Ecto neural progenitor cell (in vitro differentiated cells): ENCODE data around the gene USP54.
"Not testable (repeated sequence)": the region's sequence is repeated elsewhere in the genome, so short reads cannot be mapped to it uniquely, and the experiment has no call there.

ENCODE experiments used
- DNase-seq: peaks from one replicate; pipeline ENCODE4 v3.0.0-alpha.2; 2018; ENCODE audit warnings: low spot score

The USP54 gene

DNA sequence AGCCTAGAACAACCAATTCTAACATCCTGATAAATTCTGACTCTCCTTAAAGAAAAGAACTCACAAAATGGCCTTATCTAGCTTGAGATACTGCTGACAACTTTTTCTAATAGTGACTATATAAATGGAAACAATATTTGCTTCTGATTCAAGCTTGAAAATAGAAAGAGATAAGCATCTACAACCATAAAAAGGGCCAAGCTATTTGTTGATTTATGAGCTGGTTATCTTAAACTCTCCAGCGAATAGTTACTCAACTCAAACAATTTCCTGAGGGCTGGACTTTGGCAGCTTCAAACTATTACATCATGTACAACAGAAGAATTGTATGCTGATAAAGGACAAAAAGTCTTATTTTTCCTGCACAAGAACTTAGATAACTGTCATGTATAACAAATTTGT, 4.6 kb downstream of the USP54 start:
- no peak for DNase-seq

DNA sequence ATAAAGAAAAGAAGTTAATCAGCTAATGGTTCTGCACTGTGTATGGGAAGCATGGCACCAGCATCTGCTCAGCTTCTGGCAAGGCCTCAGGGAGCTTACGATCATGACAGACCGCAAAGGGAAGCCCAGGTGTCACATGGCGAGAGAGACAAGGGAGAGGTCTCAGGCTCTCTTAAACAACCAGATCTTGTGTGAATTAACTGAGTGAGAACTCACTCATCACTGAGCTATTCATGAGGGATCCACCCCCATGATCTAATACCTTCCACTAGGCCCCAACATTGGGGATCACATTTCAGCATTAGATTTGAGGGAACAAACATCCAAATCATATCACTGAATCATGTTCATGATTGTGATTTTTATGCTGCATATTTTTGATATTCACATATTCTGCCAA, 5.8 kb downstream of the USP54 start:
- DNase-seq, result no peak

DNA sequence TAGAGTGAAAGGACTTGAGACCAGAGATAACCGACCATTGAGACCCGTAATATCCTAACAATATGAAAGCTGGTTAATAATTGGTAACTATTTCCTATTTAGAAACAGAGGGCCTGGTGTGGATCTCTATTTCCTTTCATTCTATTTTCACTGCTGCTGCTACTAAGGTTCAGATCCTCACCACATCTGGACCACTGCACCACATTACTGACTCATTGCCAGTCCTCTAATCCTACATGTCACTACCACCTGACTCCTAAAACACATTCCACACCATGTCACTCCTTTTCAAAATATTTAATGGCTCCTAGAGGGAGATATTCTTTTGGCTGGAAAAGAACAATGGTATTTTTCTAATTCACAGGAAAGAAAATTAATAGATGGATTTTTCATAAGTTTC, 6.4 kb downstream of the USP54 start:
- DNase-seq, result no peak

DNA sequence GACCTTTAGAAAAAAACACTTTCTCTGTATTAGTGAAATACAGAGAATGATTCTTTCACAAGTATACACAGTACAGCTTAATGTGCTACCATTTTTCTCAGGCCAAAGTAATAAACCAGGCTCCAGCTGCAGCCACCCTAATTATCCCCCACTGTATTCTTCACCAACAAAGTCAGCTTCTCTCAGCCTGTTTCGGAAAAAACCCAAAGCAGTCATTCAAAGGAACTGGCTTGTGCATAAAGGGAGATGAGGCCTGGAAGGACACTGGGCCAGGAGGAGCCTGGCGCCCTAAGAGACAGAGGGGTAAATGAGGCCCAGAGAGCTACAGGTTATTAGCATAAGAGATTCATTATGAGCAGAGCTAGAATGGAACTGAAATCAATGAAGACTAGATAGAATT, 9.2 kb downstream of the USP54 start:
- DNase-seq, result no peak

DNA sequence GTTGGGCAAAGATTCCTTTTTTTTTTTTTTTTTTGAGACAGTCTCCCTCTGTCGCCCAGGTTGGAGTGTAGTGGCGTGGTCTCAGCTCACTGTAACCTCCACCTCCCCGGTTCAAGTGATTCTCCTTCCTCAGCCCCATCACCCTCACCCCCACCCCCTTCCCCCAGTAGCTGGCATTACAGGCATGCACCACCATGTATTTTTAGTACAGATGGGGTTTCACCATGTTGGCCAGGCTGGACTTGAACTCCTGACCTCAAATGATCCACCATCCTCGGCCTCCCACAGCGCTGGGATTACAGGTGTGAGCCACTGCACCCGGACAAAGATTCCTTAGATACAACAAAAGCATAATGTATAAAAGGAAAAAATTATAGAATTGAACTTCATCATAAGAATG, 12.2 kb downstream of the USP54 start:
- not testable (repeated sequence) for DNase-seq

DNA sequence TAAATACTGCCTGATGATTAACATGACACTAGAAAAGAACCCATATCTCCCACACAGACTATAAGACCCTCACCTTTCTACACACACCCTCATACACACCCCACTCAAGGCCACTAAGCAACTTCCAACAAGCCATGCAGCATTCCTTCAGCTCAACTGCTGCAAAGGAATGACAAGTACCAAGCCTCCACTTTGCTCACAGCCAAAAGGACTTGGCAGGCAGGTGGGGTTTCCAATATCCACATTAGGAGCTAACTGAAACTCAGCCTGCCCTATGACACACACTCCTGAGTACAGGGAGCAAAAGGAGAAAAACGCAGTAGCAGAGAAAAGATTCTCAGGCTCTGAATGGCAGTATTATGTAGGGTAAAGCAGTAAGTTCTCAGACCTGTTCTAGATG, 13.4 kb downstream of the USP54 start:
- DNase-seq, result no peak

DNA sequence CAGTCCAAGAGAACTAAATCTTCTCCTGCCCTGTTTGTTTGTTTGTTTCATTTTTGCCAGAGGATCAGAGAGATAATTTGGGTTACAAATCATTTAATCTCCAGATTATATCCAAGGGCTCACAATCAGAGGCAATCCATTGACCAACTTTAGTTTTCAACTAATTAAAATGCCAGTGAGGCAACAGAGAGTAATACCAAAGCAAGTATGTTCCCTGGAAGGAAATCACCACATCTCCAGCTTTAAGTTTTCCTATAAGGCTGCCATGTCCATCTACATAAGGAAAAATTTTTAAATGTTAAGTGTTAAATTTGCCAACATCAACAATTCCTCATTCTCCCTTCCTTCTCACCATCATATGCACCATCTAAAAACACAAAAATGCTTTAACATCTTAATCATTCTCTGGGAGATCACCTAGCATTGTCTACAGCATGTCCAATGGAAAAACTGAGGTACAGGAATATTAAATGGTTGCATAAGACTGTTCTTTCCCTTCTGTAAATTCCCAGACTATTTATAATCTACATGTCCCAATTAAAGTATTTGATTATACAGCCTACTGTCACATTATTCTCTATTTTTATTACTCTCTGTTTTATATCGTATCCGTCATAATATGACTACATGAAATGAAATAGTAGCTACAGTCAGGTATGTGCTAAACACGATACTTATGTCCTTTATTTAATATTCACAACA, 14.1 kb downstream of the USP54 start:
- no peak for DNase-seq

DNA sequence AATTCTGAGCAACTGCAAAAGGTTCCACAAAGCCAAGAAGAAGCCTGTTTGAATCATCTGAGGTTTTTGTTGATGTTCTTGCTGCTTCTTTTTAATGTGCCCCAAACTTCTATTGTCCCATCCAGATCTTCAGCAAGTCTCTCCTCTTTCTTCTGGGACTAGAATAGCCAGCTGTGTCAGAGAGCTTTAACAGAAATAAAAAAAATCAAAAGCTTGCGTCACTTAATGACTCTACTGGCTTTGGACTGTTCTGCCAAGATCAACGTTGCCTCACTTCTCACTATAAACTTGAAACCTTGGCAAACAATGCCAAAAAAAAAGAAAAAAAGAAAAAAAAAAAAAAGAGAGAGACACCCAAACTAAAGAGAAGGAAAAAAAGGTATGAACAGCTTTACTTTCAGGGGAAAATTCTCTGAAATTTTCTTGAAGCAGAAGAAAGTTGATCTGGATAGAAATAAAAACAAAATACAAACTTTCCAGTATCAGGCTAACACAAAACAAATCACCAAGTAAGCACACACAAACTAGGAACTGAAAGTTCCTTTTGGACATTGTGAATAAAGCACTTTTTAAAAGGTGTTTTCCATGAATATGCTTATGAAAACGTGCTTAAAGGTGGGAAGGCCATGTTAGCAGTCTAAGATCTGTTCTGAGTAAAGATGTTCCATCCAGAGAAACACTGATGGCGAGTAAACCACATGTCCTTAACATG, 14.8 kb downstream of the USP54 start:
- no peak for DNase-seq

DNA sequence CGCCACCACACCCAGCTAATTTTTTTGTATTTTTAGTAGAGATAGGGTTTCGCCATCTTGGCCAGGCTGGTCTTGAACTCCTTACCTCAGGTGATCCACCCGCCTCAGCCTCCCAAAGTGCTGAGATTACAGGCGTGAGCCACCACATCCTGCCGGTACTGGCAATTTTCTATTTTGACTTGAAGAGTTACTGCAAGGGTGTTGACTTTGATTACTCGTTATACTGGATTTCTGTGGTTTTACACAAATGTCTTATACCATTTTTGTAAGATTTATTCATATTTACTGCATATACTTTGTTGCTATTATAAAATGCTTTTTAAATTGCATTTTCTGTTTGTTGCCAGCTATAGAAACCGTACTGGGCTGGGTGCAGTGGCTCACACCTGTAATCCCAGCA, 24.1 kb downstream of the USP54 start:
- DNase-seq, result not testable (repeated sequence)

DNA sequence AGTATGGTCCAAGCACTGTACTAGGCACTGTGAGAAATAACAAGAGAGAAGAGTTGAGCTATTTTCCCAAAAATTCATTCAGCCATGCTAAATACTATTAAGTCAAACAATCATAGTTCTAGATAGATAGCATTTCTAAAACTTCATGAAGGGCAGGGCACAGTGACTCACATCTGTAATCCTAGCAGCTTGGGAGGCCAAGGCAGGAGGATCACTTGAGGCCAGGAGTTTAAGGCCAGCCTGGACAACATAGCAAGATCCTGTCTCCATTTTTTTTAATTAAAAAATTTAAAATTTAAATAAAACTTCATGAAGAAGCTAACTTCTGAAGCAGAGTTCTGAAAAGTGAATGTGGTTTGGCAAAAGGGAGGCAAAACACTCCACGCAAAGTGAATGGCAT, 29.9 kb downstream of the USP54 start:
- no peak for DNase-seq

DNA sequence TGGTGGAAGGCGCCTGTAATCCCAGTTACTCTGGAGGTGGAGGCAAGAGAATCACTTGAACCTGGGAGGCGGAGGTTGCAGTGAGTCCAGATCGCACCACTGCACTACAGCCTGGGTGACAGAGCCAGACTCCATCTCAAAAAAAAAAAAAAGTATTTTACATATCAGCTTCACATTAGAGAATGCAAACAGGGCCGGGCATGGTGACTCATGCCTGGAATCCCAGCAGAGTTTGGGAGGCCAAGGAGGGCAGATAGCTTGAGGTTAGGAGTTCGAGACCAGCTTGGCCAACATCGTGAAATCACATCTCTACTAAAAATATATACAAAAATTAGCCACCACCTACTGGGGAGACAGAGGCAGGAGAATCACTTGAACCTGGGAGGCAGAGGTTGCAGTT, 31.6 kb downstream of the USP54 start:
- DNase-seq, result no peak

DNA sequence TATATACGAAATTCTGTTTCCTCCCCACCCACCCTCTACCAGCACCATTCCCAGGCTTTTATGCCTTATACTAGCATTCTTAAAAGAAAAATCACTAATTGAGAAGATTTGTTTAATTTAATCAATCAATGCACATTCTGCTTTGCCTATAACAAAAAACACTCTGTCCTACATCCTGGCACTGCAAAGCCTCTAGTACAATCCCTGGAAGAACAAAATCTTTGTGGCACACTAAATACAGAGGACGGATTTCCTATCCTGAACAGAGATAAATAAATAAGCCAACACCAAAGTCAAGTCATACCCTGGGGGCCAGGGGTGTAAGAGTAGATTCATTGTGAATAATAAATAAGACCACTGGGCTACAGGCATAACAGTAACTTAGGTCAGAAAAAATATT, 34.3 kb downstream of the USP54 start:
- DNase-seq, result no peak

DNA sequence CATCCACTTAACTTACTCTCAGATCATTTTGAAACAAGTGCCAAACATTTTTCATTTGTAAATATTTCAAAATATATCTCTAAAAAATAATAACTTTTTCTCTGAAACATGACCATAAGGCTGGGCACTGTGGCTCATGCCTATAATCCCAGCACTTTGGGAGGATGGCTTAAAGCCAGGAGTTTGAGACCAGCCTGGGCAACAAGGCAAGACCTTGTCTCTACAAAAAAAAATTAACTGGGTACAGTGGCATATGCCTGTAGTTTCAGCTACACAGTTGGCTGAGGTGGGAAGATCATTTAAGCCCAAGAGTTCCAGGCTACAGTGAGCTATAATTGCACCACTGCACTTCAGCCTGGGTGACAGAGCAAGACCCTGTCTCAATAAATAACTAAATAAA, 36.4 kb downstream of the USP54 start:
- DNase-seq, result no peak

DNA sequence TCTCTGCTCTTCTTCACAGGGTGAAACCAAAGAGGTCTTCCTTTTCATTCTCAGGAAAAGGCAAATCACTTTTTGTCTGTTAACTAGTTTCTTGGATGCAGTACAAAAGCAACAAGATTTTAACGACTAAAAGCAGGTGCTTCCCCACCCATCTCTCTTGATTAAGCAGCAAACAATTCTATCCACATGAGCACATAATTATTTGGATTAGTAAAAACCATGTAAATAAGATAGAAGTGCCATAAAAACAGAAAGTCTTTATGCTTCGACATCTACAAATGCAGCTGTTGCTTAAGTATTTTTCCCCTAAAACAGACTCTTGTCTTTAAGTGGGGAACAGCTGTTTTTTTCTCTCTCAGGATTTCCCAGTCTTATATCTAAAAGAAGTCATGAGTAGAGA, 37.4 kb downstream of the USP54 start:
- no peak for DNase-seq

DNA sequence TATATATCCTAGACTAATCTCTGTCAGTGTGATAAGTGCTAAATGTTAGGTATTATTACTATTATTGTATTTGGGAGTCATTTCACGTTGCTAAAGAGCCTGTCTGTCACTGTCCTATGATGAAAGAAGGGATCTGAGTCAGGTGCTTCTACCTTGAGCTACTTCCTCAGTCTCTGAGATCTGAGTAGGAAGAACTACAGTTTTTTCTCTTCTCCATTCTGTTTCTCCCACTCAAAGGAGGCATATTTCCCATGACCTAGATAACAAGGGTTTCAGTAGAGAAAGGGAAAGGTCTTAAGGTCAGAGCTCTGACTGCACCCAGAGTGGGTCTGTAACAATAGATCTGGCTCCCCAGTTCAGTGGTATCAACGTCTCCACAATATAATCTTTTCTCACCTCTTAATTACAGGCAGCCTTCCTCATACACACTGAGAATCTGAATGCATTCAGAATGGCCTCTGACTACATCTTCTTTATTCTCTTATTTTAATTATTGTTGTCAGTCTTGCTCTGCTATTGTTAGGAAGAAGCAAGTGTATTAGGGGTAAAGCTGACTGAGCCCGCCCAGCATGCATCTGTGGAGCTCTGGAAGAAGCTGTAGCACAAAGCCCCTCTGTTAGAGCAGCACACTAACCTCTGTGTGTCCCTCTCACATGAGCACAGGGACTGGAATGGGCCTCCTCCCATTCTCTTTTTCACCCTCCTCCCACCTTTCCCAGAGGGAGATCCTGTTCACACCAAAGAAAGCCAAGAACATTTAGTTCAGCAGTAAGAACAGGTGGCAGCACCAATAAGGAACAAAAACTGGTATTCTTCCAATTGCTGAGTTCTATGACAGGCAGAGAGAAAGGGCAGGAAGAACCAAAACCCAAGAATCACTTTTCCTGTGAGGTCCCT, 38.1 kb downstream of the USP54 start:
- DNase-seq, result peak; percentile 64

DNA sequence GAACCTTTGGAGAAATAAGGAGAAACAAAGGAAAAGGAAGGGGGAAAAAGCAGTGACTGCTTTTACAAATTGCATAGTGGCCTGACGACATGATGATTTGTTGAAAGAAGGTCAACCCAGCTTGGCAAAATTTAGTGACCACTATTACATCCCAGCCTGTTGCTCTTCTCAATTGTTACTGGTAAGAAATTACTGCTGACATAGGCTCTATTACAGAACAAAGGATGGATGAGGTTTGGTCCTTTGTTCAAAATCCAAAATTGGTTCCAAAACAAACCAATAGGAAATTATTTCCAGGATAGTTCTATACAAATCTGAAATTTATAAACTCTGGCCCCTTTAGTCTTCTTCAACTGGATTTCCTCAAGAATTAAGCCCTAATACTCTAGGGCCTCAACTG, 39.6 kb downstream of the USP54 start:
- DNase-seq, result no peak

DNA sequence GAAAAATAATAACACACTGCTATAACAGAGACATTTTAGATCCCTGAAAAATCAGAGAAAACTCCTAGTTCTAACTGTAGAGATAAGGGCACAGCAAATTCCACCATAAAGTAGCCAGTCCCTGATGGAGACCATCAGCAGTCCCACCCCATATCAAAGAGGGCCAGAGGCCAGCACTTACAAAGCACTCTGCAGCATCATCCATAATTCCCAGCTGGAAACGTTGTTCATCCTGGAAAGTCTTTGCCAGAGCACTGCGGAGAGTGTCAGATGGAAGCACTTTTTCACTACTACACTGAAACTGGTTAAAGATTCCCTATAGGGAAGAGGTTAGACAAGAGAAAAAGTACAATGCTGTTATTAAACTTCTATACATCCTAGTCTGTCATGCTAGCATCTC, 45.8 kb downstream of the USP54 start:
- DNase-seq, result no peak

DNA sequence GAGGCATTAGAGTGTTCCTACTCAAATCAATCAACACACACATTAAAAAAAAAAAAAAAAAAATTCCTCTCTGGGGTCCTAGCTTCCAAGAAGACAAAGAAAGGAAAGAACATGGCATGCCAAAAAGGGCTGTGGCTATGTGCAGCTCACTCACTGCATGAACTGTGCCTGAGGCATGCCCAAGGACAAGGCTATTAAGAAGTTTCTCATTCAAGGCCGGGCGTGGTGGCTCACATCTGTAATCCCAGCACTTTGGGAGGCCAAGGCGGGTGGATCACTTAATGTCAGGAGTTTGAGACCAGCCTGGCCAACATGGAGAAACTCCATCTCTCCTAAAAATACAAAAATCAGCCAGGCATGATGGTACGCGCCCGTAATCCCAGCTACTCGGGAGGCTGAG, 53.4 kb downstream of the USP54 start:
- no peak for DNase-seq

DNA sequence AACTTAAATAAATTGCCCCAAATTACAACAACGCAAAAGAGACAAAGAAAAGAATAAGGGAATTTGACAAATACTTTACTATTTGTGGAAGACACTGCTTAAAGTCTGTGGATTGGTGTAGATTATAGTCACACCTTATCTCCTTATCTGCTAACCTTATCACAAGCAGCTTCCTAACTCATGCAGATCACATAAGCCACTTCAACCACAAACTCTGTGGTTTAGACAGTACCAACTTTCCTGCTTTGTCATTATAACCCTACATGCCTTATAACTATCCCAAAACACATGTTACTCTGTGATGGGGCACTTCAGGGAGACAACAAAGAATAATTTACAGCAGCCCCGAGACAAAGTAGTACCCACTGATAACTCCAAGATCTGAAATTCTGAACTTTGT, 53.9 kb downstream of the USP54 start:
- DNase-seq, result no peak

DNA sequence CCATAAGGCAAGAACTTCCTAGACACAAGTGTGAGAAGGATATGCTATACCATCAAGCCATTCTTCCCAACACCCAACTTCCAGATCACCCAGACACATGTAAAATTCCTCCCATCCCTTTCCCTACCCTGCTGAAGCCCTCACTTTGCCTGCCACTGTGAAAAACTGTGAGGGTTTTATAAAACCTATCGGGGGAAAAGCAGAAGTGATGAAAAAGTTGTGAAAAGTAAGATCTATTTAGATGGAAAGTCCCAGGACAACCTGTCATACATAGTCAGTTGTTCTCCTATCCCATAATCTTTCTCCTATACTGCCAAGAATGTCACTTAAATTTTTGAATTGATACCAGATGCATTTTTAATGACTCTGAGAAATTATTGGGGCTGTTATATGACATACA, 56.3 kb downstream of the USP54 start:
- DNase-seq, result no peak

DNA sequence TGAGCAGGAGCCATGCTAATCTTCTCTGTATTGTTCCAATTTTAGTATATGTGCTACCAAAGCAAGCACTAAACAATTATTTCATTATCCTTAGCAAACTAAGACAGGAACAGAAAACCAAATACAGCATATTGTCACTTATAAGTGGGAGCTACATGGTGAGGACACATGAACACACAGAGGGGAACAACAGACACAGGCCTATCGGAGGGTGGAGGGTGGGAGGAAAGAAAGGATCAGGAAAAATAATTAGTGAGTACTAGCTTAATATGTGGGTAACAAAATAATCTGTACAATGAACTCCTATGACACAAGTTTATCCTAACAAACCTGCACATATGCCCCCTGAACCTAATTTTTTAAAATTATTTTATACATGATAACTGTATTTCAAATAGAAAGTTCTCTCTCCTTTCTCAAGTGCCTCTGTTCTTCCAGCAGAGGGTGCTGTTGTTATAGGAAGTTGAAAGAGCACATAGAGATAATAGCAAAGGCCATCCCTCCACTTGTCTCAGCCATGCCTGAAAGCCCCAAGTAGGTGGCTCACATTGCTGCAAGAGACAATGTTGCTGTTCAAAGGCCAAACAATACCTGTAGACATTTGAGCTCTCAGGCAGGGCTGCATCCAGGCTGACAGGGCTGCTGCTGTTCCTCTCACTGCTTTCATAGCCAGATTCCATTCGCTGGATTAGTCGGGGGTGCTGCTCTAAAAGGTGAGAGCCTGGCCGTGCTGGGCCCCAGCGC, 61.9 kb downstream of the USP54 start:
- DNase-seq, result peak; percentile 58

DNA sequence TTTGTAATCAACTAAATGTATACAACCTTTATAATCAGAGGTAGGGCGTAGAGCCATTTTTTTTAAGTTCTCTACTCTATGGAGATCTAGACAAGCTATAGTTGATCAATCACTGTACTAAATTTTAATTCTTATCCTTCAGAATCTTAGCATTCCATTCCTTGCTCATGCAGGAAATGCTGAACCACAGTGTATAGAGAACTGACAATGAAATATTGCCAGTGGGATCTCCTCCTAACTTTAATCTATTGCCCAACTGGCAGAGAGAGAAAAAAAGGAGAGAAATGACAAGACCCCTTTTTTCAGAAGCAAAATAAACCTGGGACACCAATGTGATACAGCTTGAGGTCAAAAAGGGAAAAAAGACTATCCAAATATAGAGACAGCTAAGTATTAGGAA, 68.9 kb downstream of the USP54 start:
- DNase-seq, result no peak
